ENCODE measurements around the gene SPSB2. TPM values are rescaled to one million over a fixed set of nuclear protein-coding genes. Genes with fewer than 3 reads are reported as not detected.
A peak's percentile ranks its signal among the peaks of the same experiment; 100 is the strongest.
"Not testable (repeated sequence)": the region's sequence is repeated elsewhere in the genome, so short reads cannot be mapped to it uniquely, and the experiment has no call there.

SPSB2 gene
- total and polyA plus RNA-seq, 8 donors, result 5.1 to 24.0 (median 9.9) TPM; not detected in 1

- 36 to 46% (median 40%) methylated on average over 10 of the region's 10 CpGs for WGBS, 5 donors
- TF ChIP-seq POLR2AphosphoS5 (IDR thresholded peaks at IDR 0.05), result peak in 1 of 3 donors; percentile 14
- TF ChIP-seq POLR2A (IDR thresholded peaks at IDR 0.05), result no peak
- peak overlapping the region in 1 of 5 donors; percentile 16 for H3K27ac ChIP-seq
Observed at GRCh38 chr12:6899837-6900519, 26.9 kb upstream of the SPSB2 start.

GRCh38 chr12:6899427-6899826 lies 26.3 kb upstream of the SPSB2 start:
- intact Hi-C loops (cut with DNase I; ENCODE audit: low total_unique reads), result no loop called here
- H3K9me3 ChIP-seq, result no peaks in the 10 kb centered on the region
- H3K36me3 ChIP-seq, result no peaks in the 10 kb centered on the region
- TF ChIP-seq CTCF (IDR thresholded peaks at IDR 0.05) (no peak), EP300 (IDR thresholded peaks at IDR 0.05) (no peak), POLR2A (IDR thresholded peaks at IDR 0.05) (no peak), POLR2AphosphoS5 (IDR thresholded peaks at IDR 0.05) (no peak)
- H3K27ac ChIP-seq, result peak overlapping the region in 1 of 5 donors; percentile 16
- H3K4me3 ChIP-seq, result no peak overlapping the region
- H3K4me1 ChIP-seq, result peaks cover 5 to 21% (median 17%) of the 10 kb centered on the region in 4 donors
- DNase-seq, result no peak
- H3K27me3 ChIP-seq, result no peaks in the 10 kb centered on the region
- WGBS, 5 donors, result 69 to 80% (median 78%) methylated on average over 5 of the region's 5 CpGs

More at GRCh38 chr12:6899837-6900519, 26.9 kb upstream of the SPSB2 start:
- no peaks in the 10 kb centered on the region for H3K36me3 ChIP-seq
- H3K9me3 ChIP-seq, result no peaks in the 10 kb centered on the region
- no peaks in the 10 kb centered on the region for H3K27me3 ChIP-seq
- DNase-seq, result peak; percentile 58 to 82
- intact Hi-C loops (cut with DNase I; ENCODE audit: low total_unique reads), result no loop called here
- no peak overlapping the region for H3K4me3 ChIP-seq
- H3K4me1 ChIP-seq, result peaks cover 7 to 24% (median 21%) of the 10 kb centered on the region in 4 donors

GRCh38 chr12:6896846-6897435 lies 23.8 kb upstream of the SPSB2 start:
- Histone ChIP-seq H3K4me3 (no peak overlapping the region), H3K27me3 (no peaks in the 10 kb centered on the region), H3K9me3 (no peaks in the 10 kb centered on the region), H3K36me3 (no peaks in the 10 kb centered on the region), H3K27ac (no peak overlapping the region), H3K4me1 (peaks cover 0 to 19% (median 11%) of the 10 kb centered on the region in 4 donors)
- intact Hi-C loops (cut with DNase I; ENCODE audit: low total_unique reads), result no loop called here
- WGBS, 5 donors, result 73 to 88% (median 83%) methylated on average over 6 of the region's 6 CpGs
- DNase-seq, result no peak
- TF ChIP-seq CTCF (IDR thresholded peaks at IDR 0.05), result no peak
- TF ChIP-seq POLR2AphosphoS5 (IDR thresholded peaks at IDR 0.05), result no peak
- TF ChIP-seq POLR2A (IDR thresholded peaks at IDR 0.05), result no peak
- no peak for TF ChIP-seq EP300 (IDR thresholded peaks at IDR 0.05)

- no peak for TF ChIP-seq POLR2A (IDR thresholded peaks at IDR 0.05)
- no peak for TF ChIP-seq EP300 (IDR thresholded peaks at IDR 0.05)
- no peak for TF ChIP-seq CTCF (IDR thresholded peaks at IDR 0.05)
- TF ChIP-seq POLR2AphosphoS5 (IDR thresholded peaks at IDR 0.05), result no peak
- Histone ChIP-seq H3K36me3 (no peaks in the 10 kb centered on the region), H3K4me3 (no peak overlapping the region), H3K27me3 (no peaks in the 10 kb centered on the region), H3K9me3 (no peaks in the 10 kb centered on the region), H3K27ac (no peak overlapping the region), H3K4me1 (peaks cover 5 to 21% (median 14%) of the 10 kb centered on the region in 4 donors)
- 81 to 91% (median 88%) methylated on average over 3 of the region's 3 CpGs for WGBS, 5 donors
- intact Hi-C loops (cut with DNase I; ENCODE audit: low total_unique reads), result no loop called here
- no peak for DNase-seq
Observed at GRCh38 chr12:6894321-6894720, 21.2 kb upstream of the SPSB2 start.

GRCh38 chr12:6892683-6893082 lies 19.6 kb upstream of the SPSB2 start:
- DNase-seq; H3K27ac ChIP-seq; H3K9me3 ChIP-seq; H3K27me3 ChIP-seq; H3K36me3 ChIP-seq; intact Hi-C loops (cut with DNase I; ENCODE audit: low total_unique reads); H3K4me3 ChIP-seq: not testable (repeated sequence)
- peaks cover 5 to 18% (median 12%) of the 10 kb centered on the region in 4 donors for H3K4me1 ChIP-seq
- 89 to 96% (median 93%) methylated on average over 3 of the region's 3 CpGs for WGBS, 5 donors
